Osteocyte (in vitro differentiated cells): ENCODE results near the gene JUNB. TPM values are rescaled to one million over a fixed set of nuclear protein-coding genes. Genes with fewer than 3 reads are reported as not detected.

Experiments used
- DNase-seq: peaks from one replicate; pipeline ENCODE4 v3.0.0; 2021; ENCODE audit warnings: mixed read lengths; ENCODE audit not compliant: unreplicated experiment; ENCODE audit errors: extremely low spot score
- H3K27ac Mint-ChIP-seq: one replicate; pipeline ENCODE4 v1.8.0; 2021; ENCODE audit warnings: mild to moderate bottlenecking, mixed read lengths; ENCODE audit not compliant: unreplicated experiment
- H3K27me3 Mint-ChIP-seq: one replicate; pipeline ENCODE4 v1.8.0; 2021; ENCODE audit warnings: mixed read lengths; ENCODE audit not compliant: unreplicated experiment
- H3K36me3 Mint-ChIP-seq: one replicate; pipeline ENCODE4 v1.8.0; 2021; ENCODE audit warnings: mixed read lengths; ENCODE audit not compliant: unreplicated experiment
- H3K4me1 Mint-ChIP-seq: one replicate; pipeline ENCODE4 v1.8.0; 2021; ENCODE audit warnings: mixed read lengths; ENCODE audit not compliant: unreplicated experiment
- H3K4me3 Mint-ChIP-seq: one replicate; pipeline ENCODE4 v1.8.0; 2021; ENCODE audit warnings: mild to moderate bottlenecking, moderate library complexity, mixed read lengths; ENCODE audit not compliant: unreplicated experiment
- H3K9me3 Mint-ChIP-seq: one replicate; pipeline ENCODE4 v1.8.0; 2021; ENCODE audit warnings: mixed read lengths; ENCODE audit not compliant: unreplicated experiment
- total RNA-seq: library from RNA; stranded (reverse); gene quantifications from 2 replicates; pipeline ENCODE4 v1.2.1, GENCODE V29; 2021
- TF ChIP-seq, protein P1 (sequence below): fragments of 200-600 bp; sonication (generic); IDR thresholded peaks from 2 replicates; pipeline ENCODE4 v1.5.0; 2021; ENCODE audit warnings: antibody characterized with exemption, mild to moderate bottlenecking, moderate library complexity

Gene JUNB
- total RNA-seq, 1 donor from 2014 or later: 158 TPM

DNA sequence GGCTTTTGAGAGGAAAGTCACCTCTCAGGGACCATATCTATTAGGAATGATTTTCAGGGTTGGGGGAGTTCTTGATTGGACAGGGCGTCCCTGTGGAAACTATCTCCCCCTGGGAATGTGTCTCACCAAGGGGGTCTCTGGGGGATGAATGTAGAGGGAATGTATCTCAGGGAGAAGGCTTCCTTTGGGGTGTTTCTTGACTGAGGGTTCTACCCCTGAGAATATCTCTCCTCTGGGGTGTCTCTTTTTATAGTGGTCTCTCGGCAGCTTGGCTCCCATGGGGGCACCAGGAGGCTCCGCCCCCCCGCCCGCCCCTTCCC, 42.1 kb downstream of the JUNB start:
- Mint-ChIP-seq H3K9me3 (no peaks in the 10 kb centered on the region), H3K4me3 (no peak overlapping the region), H3K27ac (no peak overlapping the region), H3K36me3 (no peaks in the 10 kb centered on the region), H3K4me1 (peaks cover 10% of the 10 kb centered on the region), H3K27me3 (peaks cover 69% of the 10 kb centered on the region)
- DNase-seq: no peak
- TF ChIP-seq, protein P1, sequence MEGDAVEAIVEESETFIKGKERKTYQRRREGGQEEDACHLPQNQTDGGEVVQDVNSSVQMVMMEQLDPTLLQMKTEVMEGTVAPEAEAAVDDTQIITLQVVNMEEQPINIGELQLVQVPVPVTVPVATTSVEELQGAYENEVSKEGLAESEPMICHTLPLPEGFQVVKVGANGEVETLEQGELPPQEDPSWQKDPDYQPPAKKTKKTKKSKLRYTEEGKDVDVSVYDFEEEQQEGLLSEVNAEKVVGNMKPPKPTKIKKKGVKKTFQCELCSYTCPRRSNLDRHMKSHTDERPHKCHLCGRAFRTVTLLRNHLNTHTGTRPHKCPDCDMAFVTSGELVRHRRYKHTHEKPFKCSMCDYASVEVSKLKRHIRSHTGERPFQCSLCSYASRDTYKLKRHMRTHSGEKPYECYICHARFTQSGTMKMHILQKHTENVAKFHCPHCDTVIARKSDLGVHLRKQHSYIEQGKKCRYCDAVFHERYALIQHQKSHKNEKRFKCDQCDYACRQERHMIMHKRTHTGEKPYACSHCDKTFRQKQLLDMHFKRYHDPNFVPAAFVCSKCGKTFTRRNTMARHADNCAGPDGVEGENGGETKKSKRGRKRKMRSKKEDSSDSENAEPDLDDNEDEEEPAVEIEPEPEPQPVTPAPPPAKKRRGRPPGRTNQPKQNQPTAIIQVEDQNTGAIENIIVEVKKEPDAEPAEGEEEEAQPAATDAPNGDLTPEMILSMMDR: no peak

DNA sequence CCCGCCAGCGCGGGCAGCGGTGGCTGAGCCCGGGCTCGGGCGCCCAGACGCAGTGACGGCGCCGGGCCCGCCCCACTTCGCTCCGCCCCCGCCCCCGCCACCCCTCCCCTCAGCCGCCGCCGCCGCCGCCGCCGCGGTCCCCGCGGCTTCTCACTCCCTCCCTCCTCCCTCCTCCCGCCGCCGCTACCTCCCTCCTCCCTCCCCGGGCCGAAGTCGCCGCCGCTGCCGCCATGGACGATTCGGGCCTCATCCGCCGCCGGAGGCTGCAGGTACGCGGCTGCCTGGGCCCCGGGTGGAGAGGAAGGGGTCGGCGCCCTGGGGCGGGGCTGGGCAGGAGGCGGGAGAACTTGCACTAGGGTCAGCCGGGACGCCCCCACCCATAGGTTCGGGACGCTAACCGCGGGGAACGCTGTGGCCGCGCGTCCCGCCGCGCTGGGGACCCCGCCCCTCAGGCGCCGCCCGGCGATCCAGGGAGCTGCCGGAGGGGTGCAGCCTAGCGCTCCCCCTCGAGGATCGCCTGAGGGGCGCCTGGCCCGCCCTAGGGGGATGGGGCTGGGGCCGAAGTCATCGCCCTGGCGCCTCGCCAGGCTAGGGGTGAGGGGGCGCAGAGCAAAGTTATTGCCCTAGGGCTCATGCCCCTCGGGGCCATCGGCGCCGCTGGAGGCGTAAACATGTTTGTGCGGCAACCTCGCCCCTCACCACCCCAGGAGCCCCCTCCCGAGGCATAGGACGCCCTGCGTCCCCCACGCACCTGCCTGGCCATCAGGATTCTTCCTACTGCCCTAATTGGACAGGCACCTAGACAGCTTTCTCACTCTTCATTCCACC, 42.7 kb downstream of the JUNB start:
- no peak for DNase-seq
- Mint-ChIP-seq H3K4me1 (peaks cover 12% of the 10 kb centered on the region), H3K36me3 (no peaks in the 10 kb centered on the region), H3K27me3 (peaks cover 69% of the 10 kb centered on the region), H3K27ac (no peak overlapping the region), H3K9me3 (no peaks in the 10 kb centered on the region), H3K4me3 (peak overlapping the region; percentile 58)
- TF ChIP-seq, protein P1: no peak

DNA sequence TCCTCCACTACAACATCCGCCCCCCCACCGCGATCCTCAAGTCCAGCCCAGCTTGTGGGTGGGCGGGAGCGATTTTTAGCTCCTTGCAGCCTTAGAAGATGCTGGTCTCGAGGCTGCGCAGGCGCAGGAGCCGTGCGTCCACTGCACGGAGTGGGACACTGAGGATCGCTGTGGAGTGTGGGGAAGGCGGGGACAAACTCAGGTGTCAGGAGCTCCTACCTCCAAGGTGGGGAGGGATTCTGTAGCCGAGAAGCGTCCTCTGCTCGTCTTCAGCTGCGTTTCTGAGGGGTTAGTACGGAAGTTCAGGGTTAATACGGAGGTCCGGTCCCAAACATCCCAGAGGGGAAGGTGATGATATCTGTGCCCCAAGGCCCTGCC, 43.3 kb downstream of the JUNB start, which contains the start of gene RTBDN:
Gene RTBDN, minus strand, starts transcription at position 14 of the 378 bp plus-strand sequence. CDS start 4,600 bp downstream, outside the sequence.
- TF ChIP-seq, protein P1: no peak
- peaks cover 72% of the 10 kb centered on the region for H3K27me3 Mint-ChIP-seq
- H3K36me3 Mint-ChIP-seq: no peaks in the 10 kb centered on the region
- H3K4me1 Mint-ChIP-seq: peaks cover 15% of the 10 kb centered on the region
- H3K4me3 Mint-ChIP-seq: peak within 1 kb of the TSS; percentile 58
- H3K27ac Mint-ChIP-seq: no peak within 1 kb of the TSS
- DNase-seq: no peak
- no peaks in the 10 kb centered on the region for H3K9me3 Mint-ChIP-seq

DNA sequence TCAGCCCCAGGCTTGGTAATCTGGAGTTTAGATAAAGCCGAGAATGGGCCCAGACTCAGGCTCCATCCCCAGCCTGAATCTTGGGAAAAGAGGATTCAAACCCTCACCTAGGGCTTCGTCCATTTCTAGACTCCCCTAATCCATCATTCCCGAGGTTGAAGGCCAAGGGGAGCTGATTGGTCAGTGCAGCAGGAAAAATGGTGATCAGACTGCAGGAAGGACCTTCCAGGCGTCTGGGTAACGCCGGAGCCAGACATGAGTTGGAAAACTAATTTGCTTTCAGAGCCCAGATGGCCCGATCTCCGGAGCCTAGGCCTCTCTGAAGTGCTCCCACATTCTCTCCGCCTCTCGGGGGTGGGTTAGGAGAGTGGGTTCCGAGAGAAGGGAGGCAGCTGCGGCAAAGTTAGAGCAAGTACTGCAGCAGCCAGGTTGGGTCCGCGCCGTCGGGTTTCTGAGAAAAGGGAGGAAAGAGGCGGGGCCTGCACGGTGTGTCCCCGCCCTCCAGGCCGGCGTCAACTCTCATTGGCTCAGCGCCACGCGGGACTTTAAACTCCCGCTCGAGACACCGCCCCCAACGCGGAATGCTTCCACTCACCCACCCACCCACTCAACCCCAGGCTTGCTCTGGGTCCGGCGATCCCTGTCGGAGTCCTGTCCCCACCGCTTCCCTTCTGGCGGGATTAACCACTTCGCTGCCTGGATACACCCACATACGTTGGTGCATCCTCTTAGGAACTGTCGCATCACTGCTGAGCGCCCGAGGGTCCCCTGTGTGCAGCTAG, 43.9 kb downstream of the JUNB start:
- no peaks in the 10 kb centered on the region for H3K36me3 Mint-ChIP-seq
- peaks cover 71% of the 10 kb centered on the region for H3K27me3 Mint-ChIP-seq
- no peak for DNase-seq

DNA sequence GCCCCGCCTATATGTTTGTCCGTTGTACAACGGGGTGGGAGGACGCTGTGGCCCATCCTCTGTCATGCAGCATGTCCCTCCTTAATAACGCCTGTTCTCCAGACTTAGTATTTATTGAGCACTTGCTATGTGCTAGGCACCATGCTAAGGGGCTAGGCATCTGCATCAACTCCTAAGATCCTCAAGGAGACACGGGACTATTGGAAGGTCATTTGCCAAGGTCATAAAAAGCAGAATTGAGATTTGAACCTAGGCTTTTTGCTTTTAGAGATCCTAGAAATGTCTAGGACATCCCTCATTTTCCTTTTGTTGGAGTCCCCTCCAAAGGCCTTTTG, 45.2 kb downstream of the JUNB start:
- H3K4me3 Mint-ChIP-seq: no peak overlapping the region
- H3K36me3 Mint-ChIP-seq: no peaks in the 10 kb centered on the region
- no peak overlapping the region for H3K27ac Mint-ChIP-seq
- TF ChIP-seq, protein P1: no peak
- peaks cover 74% of the 10 kb centered on the region for H3K27me3 Mint-ChIP-seq
- no peaks in the 10 kb centered on the region for H3K9me3 Mint-ChIP-seq
- peaks cover 28% of the 10 kb centered on the region for H3K4me1 Mint-ChIP-seq
- DNase-seq: no peak

More for the DNA sequence above, 43.9 kb downstream of the JUNB start:
- Mint-ChIP-seq H3K27ac (no peak overlapping the region), H3K4me1 (peaks cover 16% of the 10 kb centered on the region), H3K9me3 (no peaks in the 10 kb centered on the region), H3K4me3 (no peak overlapping the region)
- TF ChIP-seq, protein P1: no peak
